Ureter (tissue), 1 donor: Measurements from ENCODE around the gene ASH1L. TPM values are rescaled to one million over a fixed set of nuclear protein-coding genes. Genes with fewer than 3 reads are reported as not detected.
"Not testable (repeated sequence)": the region's sequence is repeated elsewhere in the genome, so short reads cannot be mapped to it uniquely, and the experiment has no call there.

Source experiments
- DNase-seq: peaks from one replicate; pipeline ENCODE4 v3.0.0-alpha.2; 2020; ENCODE audit warnings: low spot score
- total RNA-seq: library from RNA; stranded (reverse); gene quantifications from one replicate; pipeline ENCODE4 v1.2.4, GENCODE V29; 2023
- donor health status: DM: yes; HTN: yes; CAD: no.

ASH1L gene, protein sequence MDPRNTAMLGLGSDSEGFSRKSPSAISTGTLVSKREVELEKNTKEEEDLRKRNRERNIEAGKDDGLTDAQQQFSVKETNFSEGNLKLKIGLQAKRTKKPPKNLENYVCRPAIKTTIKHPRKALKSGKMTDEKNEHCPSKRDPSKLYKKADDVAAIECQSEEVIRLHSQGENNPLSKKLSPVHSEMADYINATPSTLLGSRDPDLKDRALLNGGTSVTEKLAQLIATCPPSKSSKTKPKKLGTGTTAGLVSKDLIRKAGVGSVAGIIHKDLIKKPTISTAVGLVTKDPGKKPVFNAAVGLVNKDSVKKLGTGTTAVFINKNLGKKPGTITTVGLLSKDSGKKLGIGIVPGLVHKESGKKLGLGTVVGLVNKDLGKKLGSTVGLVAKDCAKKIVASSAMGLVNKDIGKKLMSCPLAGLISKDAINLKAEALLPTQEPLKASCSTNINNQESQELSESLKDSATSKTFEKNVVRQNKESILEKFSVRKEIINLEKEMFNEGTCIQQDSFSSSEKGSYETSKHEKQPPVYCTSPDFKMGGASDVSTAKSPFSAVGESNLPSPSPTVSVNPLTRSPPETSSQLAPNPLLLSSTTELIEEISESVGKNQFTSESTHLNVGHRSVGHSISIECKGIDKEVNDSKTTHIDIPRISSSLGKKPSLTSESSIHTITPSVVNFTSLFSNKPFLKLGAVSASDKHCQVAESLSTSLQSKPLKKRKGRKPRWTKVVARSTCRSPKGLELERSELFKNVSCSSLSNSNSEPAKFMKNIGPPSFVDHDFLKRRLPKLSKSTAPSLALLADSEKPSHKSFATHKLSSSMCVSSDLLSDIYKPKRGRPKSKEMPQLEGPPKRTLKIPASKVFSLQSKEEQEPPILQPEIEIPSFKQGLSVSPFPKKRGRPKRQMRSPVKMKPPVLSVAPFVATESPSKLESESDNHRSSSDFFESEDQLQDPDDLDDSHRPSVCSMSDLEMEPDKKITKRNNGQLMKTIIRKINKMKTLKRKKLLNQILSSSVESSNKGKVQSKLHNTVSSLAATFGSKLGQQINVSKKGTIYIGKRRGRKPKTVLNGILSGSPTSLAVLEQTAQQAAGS (N-terminal part only)
- 88.5 TPM for total RNA-seq

GRCh38 chr1:155562581-155563376 lies at the start of gene ASH1L:
TSS of gene ASH1L (minus strand) at chr1:155562803. CDS start at chr1:155521519, 41,284 bp downstream.
- DNase-seq = peak; percentile 95

GRCh38 chr1:155610257-155610647 lies 47.6 kb upstream of the ASH1L start:
- DNase-seq = not testable (repeated sequence)

- DNase-seq = peak; percentile 97
These were observed 47.1 kb upstream of the ASH1L start, which contains the start of gene MSTO1 for GRCh38 chr1:155609515-155610256. TSS of gene MSTO1 (plus strand) at chr1:155610218. CDS start at chr1:155610249, 31 bp downstream.

DNA sequence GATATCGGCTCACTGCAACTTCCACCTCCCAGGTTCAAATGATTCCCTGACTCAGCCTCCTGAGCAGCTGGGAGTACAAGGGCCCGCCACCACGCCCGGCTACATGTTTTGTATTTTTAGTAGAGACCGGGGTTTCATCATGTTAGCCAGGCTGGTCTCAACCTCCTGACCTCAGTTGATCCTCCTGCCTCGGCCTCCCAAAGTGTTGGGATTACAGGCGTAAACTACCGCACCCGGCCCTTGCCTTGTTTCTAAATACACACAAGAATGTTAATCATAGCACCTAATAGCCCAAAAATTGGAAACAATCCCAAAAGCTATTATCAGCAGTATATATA lies 46.3 kb upstream of the ASH1L start:
- no peak for DNase-seq

- no peak for DNase-seq
These were observed 45.1 kb upstream of the ASH1L start for GRCh38 chr1:155607708-155608107.

- not testable (repeated sequence) for DNase-seq
These were observed 37.4 kb upstream of the ASH1L start for GRCh38 chr1:155599828-155600572.

GRCh38 chr1:155598842-155599331 lies 36.3 kb upstream of the ASH1L start:
- no peak for DNase-seq

DNA sequence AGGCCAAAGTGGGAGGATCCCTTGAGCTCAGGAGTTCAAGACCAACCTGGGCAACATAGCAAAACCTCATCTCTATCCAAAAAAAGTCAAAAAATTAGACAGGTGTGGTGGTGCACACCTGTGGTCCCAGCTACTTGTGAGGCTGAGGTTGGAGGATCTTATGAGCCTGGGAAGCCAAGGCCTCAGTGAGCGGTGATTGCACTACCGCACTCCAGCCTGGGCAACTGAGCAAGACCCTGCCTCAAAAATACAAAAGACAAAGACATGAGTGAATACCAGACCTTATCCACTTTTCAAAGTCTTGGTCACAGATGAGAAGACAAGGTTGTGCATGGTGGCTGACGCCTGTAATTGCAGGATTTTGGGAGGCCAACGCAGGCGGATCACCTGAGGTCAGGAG lies 34.3 kb upstream of the ASH1L start:
- no peak for DNase-seq

DNA sequence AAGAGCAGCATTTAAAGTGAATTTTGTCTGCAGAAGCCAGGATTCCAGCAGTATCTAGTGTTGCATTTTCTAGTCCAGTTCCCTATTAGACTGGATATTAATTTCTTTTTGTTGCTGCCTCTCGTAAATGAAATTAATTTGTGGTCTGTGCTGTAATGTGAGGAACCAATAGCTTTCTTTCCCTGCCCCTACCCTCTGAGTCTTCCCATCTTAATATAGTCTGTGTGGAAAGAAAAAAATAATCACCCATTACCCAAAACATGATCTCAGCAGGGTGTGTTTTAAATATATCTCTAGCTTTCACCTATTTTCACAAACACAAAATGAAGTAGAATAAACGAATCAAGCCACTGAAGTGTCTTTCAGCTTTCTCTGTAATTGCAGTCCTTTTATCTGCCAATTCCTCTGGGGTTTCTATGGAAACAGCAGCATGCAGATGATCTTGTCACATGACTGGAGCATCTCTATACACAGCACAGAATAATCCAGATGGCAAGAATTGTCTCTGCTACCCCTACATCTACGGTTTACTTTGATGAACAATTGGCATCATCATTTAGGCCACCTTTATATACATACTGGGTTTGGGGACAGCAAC lies 33.4 kb upstream of the ASH1L start:
- not testable (repeated sequence) for DNase-seq

DNA sequence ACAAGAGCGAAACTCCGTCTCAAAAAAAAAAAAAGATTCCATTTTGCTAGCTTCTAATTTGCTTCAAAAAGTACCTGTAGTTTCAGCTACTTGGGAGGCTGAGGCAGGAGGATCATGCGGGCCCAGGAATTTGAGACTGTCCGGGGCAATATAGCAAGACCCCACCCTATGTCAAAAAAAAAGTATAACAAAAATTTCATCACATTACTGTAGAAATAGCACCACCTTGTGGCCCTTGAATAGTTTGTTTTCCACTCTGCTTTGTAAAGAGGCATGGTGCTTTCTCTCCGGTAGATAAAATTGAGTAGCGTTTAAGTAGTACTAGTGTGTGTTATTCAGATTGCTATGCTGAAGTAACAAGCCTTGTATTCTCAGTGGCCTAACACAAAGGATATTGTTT lies 29.2 kb upstream of the ASH1L start:
- DNase-seq = no peak

- DNase-seq = not testable (repeated sequence)
These were observed 28.1 kb upstream of the ASH1L start for GRCh38 chr1:155590516-155591247.

- DNase-seq = not testable (repeated sequence)
These were observed 26.7 kb upstream of the ASH1L start for GRCh38 chr1:155589282-155589681.

- not testable (repeated sequence) for DNase-seq
These were observed 21.2 kb upstream of the ASH1L start for GRCh38 chr1:155583846-155584245.

DNA sequence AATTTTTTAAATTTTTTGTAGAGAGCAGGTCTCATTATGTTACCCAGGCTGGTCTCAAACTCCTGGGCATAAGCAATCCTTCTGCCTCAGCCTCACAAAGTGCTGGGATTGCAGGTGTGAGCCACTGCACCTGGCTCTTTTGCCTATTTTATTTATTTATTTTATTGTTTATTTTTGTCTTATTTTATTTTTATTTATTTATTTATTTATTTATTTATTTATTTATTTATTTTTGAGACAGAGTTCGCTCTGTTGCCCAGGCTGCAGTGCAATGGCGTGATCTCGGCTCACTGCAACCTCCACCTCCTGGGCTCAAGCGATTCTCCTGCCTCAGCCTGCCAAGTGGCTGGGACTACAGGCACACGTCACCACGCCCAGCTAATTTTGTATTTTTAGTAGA lies 13.0 kb upstream of the ASH1L start:
- DNase-seq = not testable (repeated sequence)

DNA sequence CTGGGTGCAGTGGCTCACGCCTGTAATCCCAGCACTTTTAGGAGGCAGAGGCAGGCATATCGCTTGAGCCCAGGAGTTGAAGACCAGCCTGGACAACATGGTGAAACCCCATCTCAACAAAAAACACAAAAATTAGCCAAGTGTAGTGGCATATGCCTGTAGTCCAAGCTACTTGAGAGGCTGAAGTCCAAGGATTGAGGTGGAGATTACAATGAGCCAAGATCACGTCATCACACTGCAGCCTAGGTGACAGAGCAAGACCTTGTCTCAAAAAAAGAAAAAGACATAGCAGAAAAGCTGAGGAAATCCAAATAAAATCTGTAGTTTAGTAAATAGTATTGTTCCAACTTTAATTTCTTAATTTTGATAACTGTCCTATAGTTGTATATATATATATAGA lies 11.5 kb upstream of the ASH1L start:
- no peak for DNase-seq

- no peak for DNase-seq
These were observed 8.0 kb upstream of the ASH1L start for GRCh38 chr1:155570593-155570990.

DNA sequence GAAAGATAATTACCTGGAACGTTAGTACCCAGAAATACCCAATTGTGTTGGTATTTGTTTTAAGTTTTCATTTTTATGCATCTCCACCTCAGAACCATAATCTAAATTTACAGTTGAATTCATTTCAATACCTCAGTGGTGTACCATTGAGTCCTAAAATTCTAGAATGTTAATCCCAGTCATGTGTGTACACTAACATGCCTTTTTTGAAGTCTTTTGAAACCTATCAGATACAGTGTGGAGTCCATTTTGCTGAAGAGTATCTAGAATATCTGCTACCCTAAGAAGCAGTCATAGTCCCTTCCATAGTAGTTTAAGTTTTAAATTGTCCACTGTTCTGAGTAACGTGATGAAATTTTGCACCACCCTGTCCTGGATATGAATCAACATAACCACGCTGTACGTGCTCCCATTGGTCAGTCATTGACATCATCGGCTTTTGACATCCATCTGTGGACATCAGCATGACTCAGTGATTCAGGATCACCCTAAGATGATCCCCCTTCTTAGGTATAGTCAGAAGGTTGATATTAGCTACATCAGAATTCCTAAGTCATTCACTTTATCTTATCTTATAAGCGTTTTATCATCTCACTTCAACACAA lies 7.5 kb upstream of the ASH1L start:
- DNase-seq = no peak

- DNase-seq = not testable (repeated sequence)
These were observed 897 bp upstream of the ASH1L start for GRCh38 chr1:155563377-155564022.
